Stimulated activated CD4-positive, alpha-beta T cell treated with anti-CD3 and anti-CD28 coated beads, TNF-alpha, amount 100 ng/mL, for 48 hours (primary cell): ENCODE measurements around the gene PTCHD1.

Experiments
- DNase-seq, 3 donors: peaks; one replicate each; pipeline ENCODE4 v3.0.0-alpha.2; 2020; ENCODE audit warnings: low read depth in 3 of 3

Gene PTCHD1

DNA sequence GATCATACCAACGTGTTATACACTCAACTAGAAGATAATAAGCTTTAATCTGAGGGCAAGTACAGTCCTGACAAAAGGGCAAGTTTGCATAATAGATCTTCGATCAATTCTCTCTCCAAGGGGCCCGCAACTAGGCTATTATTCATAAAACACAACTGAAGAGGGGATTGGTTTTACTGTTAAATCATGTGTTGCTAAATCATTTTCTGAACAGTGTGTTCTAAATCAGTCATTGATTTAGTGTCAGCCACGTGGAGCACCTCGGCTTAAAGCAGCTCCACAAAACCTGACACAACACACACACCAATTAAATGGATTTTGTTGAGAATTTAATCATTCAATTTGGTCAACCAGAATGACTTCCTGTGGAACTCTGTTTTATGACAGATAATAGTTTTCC, 61.6 kb downstream of the PTCHD1 start:
- DNase-seq, result no peak

DNA sequence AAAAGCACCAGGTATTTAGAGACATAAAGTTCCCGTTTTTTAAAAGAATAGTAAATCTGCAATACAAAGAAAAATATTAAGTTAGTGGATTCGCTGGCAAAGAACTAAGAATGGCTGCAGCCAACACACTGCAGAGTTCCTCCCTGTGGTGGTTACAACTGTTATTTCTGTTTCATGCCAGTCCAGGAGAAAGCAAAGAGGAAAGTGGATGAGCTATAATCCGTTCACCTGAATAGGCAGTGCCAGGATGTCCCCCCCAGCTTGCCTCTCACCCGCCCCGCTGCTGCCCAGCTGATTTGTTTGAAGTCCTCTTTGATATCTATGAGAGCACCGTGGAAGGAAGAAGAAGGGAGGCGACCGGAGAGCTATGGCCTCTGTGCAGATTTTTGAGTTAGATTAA, 63.9 kb downstream of the PTCHD1 start:
- DNase-seq, result no peak

DNA sequence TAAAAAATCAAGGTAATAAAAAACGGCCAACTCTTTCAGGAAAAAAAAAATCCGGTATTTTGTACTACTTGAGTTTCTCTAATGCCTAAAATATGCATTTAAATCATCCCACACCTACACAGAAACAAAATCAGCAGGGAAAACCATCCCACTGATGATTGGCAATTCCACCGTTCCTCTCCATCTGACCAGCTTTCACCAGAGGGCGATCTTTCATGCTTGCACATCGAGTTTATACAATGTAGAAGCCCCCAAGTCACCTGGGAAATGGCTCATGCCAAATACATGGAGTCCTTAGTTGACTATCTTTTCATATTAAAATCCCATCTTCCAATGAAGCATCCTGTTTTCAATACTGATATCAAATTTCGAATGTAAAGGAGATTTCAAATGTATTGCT, 69.2 kb downstream of the PTCHD1 start:
- DNase-seq, result no peak

DNA sequence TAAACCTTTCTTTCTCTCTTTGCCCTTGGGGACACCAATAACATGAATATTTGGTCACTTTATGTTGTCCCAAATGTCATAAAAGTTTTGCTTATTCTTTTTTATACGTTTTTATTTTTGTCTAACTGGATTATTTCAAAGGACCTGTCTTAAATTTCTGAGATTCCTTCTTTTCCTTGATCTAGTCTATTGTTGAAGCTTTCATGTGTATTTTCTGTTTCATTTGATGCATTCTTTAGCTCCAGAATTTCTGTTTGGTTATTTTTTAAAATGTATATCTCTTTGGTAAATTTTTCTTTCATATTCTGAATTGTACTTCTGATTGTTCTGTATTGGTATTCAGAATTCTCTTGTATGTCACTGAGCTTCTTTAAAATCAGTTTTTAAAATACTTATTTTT, 88.3 kb downstream of the PTCHD1 start:
- DNase-seq, result no peak

DNA sequence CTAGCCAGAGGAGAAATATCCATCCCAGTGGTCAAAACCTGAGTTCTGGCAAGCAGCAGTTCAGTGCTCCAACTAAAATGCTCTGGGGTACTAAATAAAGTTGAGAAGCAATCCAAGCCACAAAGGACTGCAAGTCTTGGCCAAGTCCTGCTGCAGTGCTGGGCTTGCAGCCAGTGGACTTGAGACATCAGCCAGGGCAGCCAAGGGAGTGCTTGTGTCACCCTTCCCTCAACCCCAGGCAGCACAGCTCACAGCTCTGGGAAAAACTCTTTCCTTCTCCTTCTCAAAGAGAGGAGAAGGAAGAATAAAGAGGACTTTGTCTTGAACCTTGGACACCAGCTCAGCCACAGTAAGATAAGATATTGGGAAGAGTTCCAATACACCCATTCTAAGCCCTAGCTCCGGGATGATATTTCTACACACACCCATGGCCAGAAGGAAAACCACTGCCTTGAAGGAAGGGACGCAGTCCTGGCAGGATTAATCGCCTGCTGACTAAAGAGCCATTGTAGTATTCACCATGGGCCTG, 99.8 kb downstream of the PTCHD1 start:
- no peak for DNase-seq

DNA sequence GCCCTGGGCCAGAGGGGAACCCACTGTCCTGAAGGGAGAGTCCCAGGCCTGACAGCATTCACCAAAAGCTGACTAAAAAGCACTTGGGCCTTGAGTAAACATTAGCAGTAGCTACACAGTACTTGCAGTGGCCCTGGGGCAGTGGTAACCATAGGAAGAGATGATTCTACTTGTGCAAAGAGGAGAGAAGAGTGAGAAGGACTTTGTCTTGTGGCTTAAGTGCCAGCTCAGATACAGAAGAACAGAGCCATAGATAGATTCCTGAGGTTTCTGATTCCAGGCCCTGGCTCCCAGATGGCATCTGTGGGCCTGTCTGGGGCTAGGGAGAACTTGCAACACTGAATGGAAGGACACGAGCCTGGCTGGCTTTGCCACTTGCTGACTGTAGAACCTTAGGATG, 100.5 kb downstream of the PTCHD1 start:
- DNase-seq, result no peak

DNA sequence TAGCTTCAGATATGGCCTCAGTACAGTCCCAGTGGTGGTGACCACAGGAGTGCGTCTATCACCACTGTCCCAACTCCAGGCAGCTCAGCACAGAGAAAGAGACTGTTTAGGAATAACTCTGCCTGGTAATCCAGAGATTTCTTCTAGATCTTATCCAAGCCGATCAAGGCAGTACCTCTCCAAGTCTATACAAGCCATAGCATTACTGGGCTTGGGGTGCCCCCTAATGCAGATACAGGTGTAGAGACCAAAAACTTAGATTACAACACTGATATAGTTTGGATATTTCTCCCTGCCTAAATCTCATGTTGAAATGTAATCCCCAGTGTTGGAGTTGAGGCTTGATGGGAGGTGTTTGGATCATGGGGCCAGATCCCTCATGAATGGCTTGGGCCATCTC, 100.9 kb downstream of the PTCHD1 start:
- DNase-seq, result no peak

DNA sequence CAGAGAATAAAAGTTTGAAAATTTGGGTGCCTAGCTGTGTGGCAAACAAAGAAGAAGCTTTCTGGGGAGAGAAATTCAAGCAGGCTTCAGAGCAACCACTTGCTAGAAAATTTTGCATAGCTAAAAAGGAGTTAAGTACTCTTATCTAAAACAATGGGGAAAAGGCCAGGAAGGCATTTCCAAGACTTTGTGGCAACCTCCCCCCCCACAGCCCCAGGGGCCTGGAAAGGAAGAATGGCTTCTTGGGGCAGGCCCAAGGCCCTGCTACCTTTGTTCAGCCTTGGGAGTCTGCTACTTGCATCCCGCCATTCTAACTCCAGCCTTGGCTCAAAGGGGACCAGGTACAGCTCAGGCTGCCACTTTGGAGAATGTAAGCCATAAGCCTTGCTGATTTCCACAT, 102.2 kb downstream of the PTCHD1 start:
- DNase-seq, result no peak

DNA sequence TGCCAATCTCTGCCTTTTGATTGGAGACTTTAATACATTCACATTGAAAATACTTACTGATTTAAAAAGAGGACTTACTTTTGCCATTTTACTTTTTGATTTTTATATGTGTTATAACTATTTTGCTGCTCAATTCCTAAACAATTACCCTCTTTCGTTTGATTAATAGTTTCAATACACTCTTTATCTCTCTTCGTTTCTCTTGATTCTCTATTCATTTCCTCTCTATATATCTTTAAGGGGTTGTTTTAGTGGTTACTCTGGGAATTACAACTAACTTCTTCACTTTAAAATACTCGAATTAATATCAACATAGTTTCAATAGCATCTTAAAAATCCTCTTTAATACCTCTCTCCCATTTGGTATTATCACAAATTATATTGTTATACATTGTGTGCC, 116.6 kb downstream of the PTCHD1 start:
- DNase-seq, result no peak
